ENCODE measurements around the gene CHST11.

CHST11 gene

GRCh38 chr12:104656383-104656782 is 199.6 kb downstream of the CHST11 start:
- H3F3A ChIP-seq (ENCODE audit: insufficient read depth), result no peaks in the 10 kb centered on the region
- no peaks in the 10 kb centered on the region for H4K20me1 ChIP-seq (ENCODE audit: low read depth, low read length)
- no peak overlapping the region for H3K4me2 ChIP-seq (ENCODE audit: low read depth, low read length, poor library complexity, severe bottlenecking)
- H2AFZ ChIP-seq (ENCODE audit: low read depth, low read length, severe bottlenecking), result no peak overlapping the region
- H3K9me2 ChIP-seq (replicated peaks; ENCODE audit: insufficient read depth, low read length), result no peaks in the 10 kb centered on the region
- no peak overlapping the region for H3K4me3 ChIP-seq (ENCODE audit: insufficient read depth, low read length, poor library complexity, severe bottlenecking)
- H3K27me3 ChIP-seq (ENCODE audit: low read length), result no peaks in the 10 kb centered on the region
- TF ChIP-seq EZH2phosphoT487 (conservative IDR thresholded peaks at IDR 0.05; ENCODE audit: low read length) (no peak), CTCF (IDR thresholded peaks at IDR 0.05; ENCODE audit: insufficient read depth, low read length, poor library complexity, severe bottlenecking) (no peak)
- no peaks in the 10 kb centered on the region for H3K9me3 ChIP-seq (ENCODE audit: insufficient read depth, low read length)
- no peaks in the 10 kb centered on the region for H3K36me3 ChIP-seq (ENCODE audit: low read length)
- H3K27ac ChIP-seq (ENCODE audit: low read depth, low read length), result no peak overlapping the region
- H3K79me2 ChIP-seq (ENCODE audit: insufficient read depth, low read length), result no peaks in the 10 kb centered on the region
- H3K9ac ChIP-seq (ENCODE audit: low read length), result no peak overlapping the region

- no peak overlapping the region for H3K27ac ChIP-seq (ENCODE audit: low read depth, low read length)
- H3K9ac ChIP-seq (ENCODE audit: low read length), result no peak overlapping the region
- H4K20me1 ChIP-seq (ENCODE audit: low read depth, low read length), result no peaks in the 10 kb centered on the region
- H3K4me3 ChIP-seq (ENCODE audit: insufficient read depth, low read length, poor library complexity, severe bottlenecking), result no peak overlapping the region
- no peaks in the 10 kb centered on the region for H3K9me2 ChIP-seq (replicated peaks; ENCODE audit: insufficient read depth, low read length)
- no peaks in the 10 kb centered on the region for H3K36me3 ChIP-seq (ENCODE audit: low read length)
- no peak for TF ChIP-seq CTCF (IDR thresholded peaks at IDR 0.05; ENCODE audit: insufficient read depth, low read length, poor library complexity, severe bottlenecking)
- no peak for TF ChIP-seq EZH2phosphoT487 (conservative IDR thresholded peaks at IDR 0.05; ENCODE audit: low read length)
- H3K27me3 ChIP-seq (ENCODE audit: low read length), result no peaks in the 10 kb centered on the region
- H3K79me2 ChIP-seq (ENCODE audit: insufficient read depth, low read length), result no peaks in the 10 kb centered on the region
- no peaks in the 10 kb centered on the region for H3F3A ChIP-seq (ENCODE audit: insufficient read depth)
- H3K9me3 ChIP-seq (ENCODE audit: insufficient read depth, low read length), result no peaks in the 10 kb centered on the region
- no peak overlapping the region for H3K4me2 ChIP-seq (ENCODE audit: low read depth, low read length, poor library complexity, severe bottlenecking)
- no peak overlapping the region for H2AFZ ChIP-seq (ENCODE audit: low read depth, low read length, severe bottlenecking)
These were observed 200.2 kb downstream of the CHST11 start for GRCh38 chr12:104656921-104657320.

GRCh38 chr12:104657726-104658484 is 201.2 kb downstream of the CHST11 start:
- Histone ChIP-seq H3K79me2 (ENCODE audit: insufficient read depth, low read length) (no peaks in the 10 kb centered on the region), H3K27ac (ENCODE audit: low read depth, low read length) (no peak overlapping the region)

More at GRCh38 chr12:104657726-104658484, 201.2 kb downstream of the CHST11 start:
- Histone ChIP-seq H3K9ac (ENCODE audit: low read length) (no peak overlapping the region), H3K36me3 (ENCODE audit: low read length) (no peaks in the 10 kb centered on the region), H3K9me2 (replicated peaks; ENCODE audit: insufficient read depth, low read length) (no peaks in the 10 kb centered on the region), H3K4me2 (ENCODE audit: low read depth, low read length, poor library complexity, severe bottlenecking) (no peak overlapping the region), H3F3A (ENCODE audit: insufficient read depth) (no peaks in the 10 kb centered on the region), H3K4me3 (ENCODE audit: insufficient read depth, low read length, poor library complexity, severe bottlenecking) (no peak overlapping the region), H3K27me3 (ENCODE audit: low read length) (no peaks in the 10 kb centered on the region), H4K20me1 (ENCODE audit: low read depth, low read length) (no peaks in the 10 kb centered on the region), H3K9me3 (ENCODE audit: insufficient read depth, low read length) (no peaks in the 10 kb centered on the region), H2AFZ (ENCODE audit: low read depth, low read length, severe bottlenecking) (no peak overlapping the region)
- TF ChIP-seq CTCF (IDR thresholded peaks at IDR 0.05; ENCODE audit: insufficient read depth, low read length, poor library complexity, severe bottlenecking), result no peak
- TF ChIP-seq EZH2phosphoT487 (conservative IDR thresholded peaks at IDR 0.05; ENCODE audit: low read length), result no peak
